IPS-NIHi7 (cell line): Measurements from ENCODE around the gene SLIT3.
A peak's percentile ranks its signal among the peaks of the same experiment; 100 is the strongest.

Source experiments
- DNase-seq: peaks from one replicate; pipeline ENCODE4 v3.0.0; 2012; ENCODE audit warnings: mixed read lengths; ENCODE audit errors: extremely low spot score

Gene SLIT3

GRCh38 chr5:168674893-168675482 is 626.0 kb downstream of the SLIT3 start:
- DNase-seq, result peak; percentile 20

GRCh38 chr5:168672888-168673287 is 628.1 kb downstream of the SLIT3 start:
- DNase-seq, result no peak

GRCh38 chr5:168672016-168672415 is 628.9 kb downstream of the SLIT3 start:
- DNase-seq, result no peak

- peak; percentile 64 for DNase-seq
These were observed 629.9 kb downstream of the SLIT3 start for GRCh38 chr5:168670881-168671575.

GRCh38 chr5:168669668-168670378 is 631.1 kb downstream of the SLIT3 start:
- no peak for DNase-seq

GRCh38 chr5:168669156-168669555 is 631.8 kb downstream of the SLIT3 start:
- no peak for DNase-seq

- no peak for DNase-seq
These were observed 632.9 kb downstream of the SLIT3 start for GRCh38 chr5:168668078-168668477.

GRCh38 chr5:168667301-168667840 is 633.6 kb downstream of the SLIT3 start:
- DNase-seq, result no peak

- no peak for DNase-seq
These were observed 634.6 kb downstream of the SLIT3 start for GRCh38 chr5:168666356-168666755.

GRCh38 chr5:168663276-168664004 is 637.5 kb downstream of the SLIT3 start:
- no peak for DNase-seq

GRCh38 chr5:168661593-168662485 is 639.1 kb downstream of the SLIT3 start:
- DNase-seq, result no peak

GRCh38 chr5:168660691-168661090 is 640.2 kb downstream of the SLIT3 start:
- DNase-seq, result no peak

- DNase-seq, result no peak
These were observed 641.6 kb downstream of the SLIT3 start for GRCh38 chr5:168659286-168659847.

GRCh38 chr5:168658394-168658793 is 642.5 kb downstream of the SLIT3 start:
- no peak for DNase-seq

- no peak for DNase-seq
These were observed 644.3 kb downstream of the SLIT3 start for GRCh38 chr5:168656633-168657032.

- no peak for DNase-seq
These were observed 645.6 kb downstream of the SLIT3 start for GRCh38 chr5:168655316-168655715.

- DNase-seq, result no peak
These were observed 646.7 kb downstream of the SLIT3 start for GRCh38 chr5:168654211-168654721.

GRCh38 chr5:168653626-168654025 is 647.3 kb downstream of the SLIT3 start:
- DNase-seq, result no peak

- DNase-seq, result no peak
These were observed 649.3 kb downstream of the SLIT3 start for GRCh38 chr5:168651648-168652047.

- DNase-seq, result no peak
These were observed 651.6 kb downstream of the SLIT3 start for GRCh38 chr5:168649306-168649705.
